Neural cell (in vitro differentiated cells): ENCODE measurements around the gene SH3RF2. TPM values are rescaled to one million over a fixed set of nuclear protein-coding genes. Genes with fewer than 3 reads are reported as not detected.

Experiments used
- H2AFZ ChIP-seq: fragments of 200-600, 300-800 bp; sonication (generic), shearing (Covaris generic); 2 replicates; pipeline ENCODE4 v1.6.0; 2014; ENCODE audit warnings: low read depth, mild to moderate bottlenecking, antibody characterized with exemption, low read length, moderate library complexity
- H3F3A ChIP-seq: fragments of 200-600 bp; shearing (Covaris generic); 2 replicates; pipeline ENCODE4 v1.6.1; 2016; ENCODE audit warnings: mild to moderate bottlenecking, moderate library complexity, mixed read lengths, antibody characterized with exemption, low read length; ENCODE audit not compliant: insufficient read depth, poor library complexity, severe bottlenecking
- H3K27ac ChIP-seq: fragments of 200-600, 300-800 bp; sonication (generic), shearing (Covaris generic); 2 replicates; pipeline ENCODE4 v1.5.1; 2014; ENCODE audit warnings: mild to moderate bottlenecking, low read length, moderate library complexity
- H3K27me3 ChIP-seq: fragments of 300-800, 200-600 bp; sonication (generic), shearing (Covaris generic); 2 replicates; pipeline ENCODE4 v1.6.0; 2014; ENCODE audit warnings: mild to moderate bottlenecking, low read depth, low read length, moderate library complexity; ENCODE audit not compliant: insufficient read depth
- H3K36me3 ChIP-seq: fragments of 300-800, 200-600 bp; sonication (generic), shearing (Covaris generic); 2 replicates; pipeline ENCODE4 v1.5.1; 2014; ENCODE audit warnings: mild to moderate bottlenecking, antibody characterized with exemption, low read length, moderate library complexity; ENCODE audit not compliant: insufficient read depth
- H3K4me2 ChIP-seq: fragments of 300-800, 200-600 bp; sonication (generic), shearing (Covaris generic); 2 replicates; pipeline ENCODE4 v1.6.0; 2014; ENCODE audit warnings: mild to moderate bottlenecking, low read length
- H3K4me3 ChIP-seq: fragments of 300-800, 200-600 bp; sonication (generic), shearing (Covaris generic); 2 replicates; pipeline ENCODE4 v1.5.1; 2014; ENCODE audit warnings: mild to moderate bottlenecking, low read length, moderate library complexity
- H3K79me2 ChIP-seq: fragments of 200-600 bp; shearing (Covaris generic); replicated peaks from 2 replicates; pipeline ENCODE4 v1.6.0; 2014; ENCODE audit warnings: mild to moderate bottlenecking, low read length, moderate library complexity; ENCODE audit not compliant: insufficient read depth
- H3K9ac ChIP-seq: fragments of 300-800, 200-600 bp; sonication (generic), shearing (Covaris generic); 2 replicates; pipeline ENCODE4 v1.6.1; 2016; ENCODE audit warnings: mild to moderate bottlenecking, low read length, mixed read lengths
- H3K9me2 ChIP-seq: fragments of 200-600 bp; shearing (Covaris generic); 2 replicates; pipeline ENCODE4 v1.6.1; 2016; ENCODE audit warnings: mild to moderate bottlenecking, low read length, mixed read lengths; ENCODE audit not compliant: insufficient read depth
- H3K9me3 ChIP-seq: fragments of 200-600, 300-800 bp; sonication (generic), shearing (Covaris generic); 2 replicates; pipeline ENCODE4 v1.6.1; 2016; ENCODE audit warnings: mild to moderate bottlenecking, mixed run types, low read length, moderate library complexity, mixed read lengths
- H4K20me1 ChIP-seq: fragments of 200-600 bp; shearing (Covaris generic); 2 replicates; pipeline ENCODE4 v1.6.1; 2016; ENCODE audit warnings: mild to moderate bottlenecking, mixed run types; ENCODE audit not compliant: insufficient read depth
- EP300 ChIP-seq: fragments of 450-650 bp; conservative IDR thresholded peaks from 2 replicates; pipeline ENCODE4 v1.6.1; 2014; ENCODE audit warnings: antibody characterized with exemption, mild to moderate bottlenecking, moderate library complexity; ENCODE audit not compliant: poor library complexity, severe bottlenecking
- EZH2 ChIP-seq: fragments of 200-600, 300-800 bp; shearing (Covaris generic), sonication (generic); IDR thresholded peaks from 2 replicates; pipeline ENCODE4 v1.6.1; 2014; ENCODE audit warnings: antibody characterized with exemption, low read length, borderline replicate concordance, mild to moderate bottlenecking; ENCODE audit not compliant: insufficient read depth, poor library complexity, severe bottlenecking
- MXI1 ChIP-seq: fragments of 450-650 bp; conservative IDR thresholded peaks from 2 replicates; pipeline ENCODE4 v1.6.1; 2014; ENCODE audit warnings: antibody characterized with exemption, mild to moderate bottlenecking; ENCODE audit not compliant: poor library complexity, severe bottlenecking
- POLR2AphosphoS5 ChIP-seq: IDR thresholded peaks from 2 replicates; pipeline ENCODE4 v1.6.1; 2012
- RAD21 ChIP-seq: fragments of 450-650 bp; conservative IDR thresholded peaks from 2 replicates; pipeline ENCODE4 v1.6.1; 2014; ENCODE audit warnings: antibody characterized with exemption, mild to moderate bottlenecking, moderate library complexity
- SMC3 ChIP-seq: fragments of 450-650 bp; conservative IDR thresholded peaks from 2 replicates; pipeline ENCODE4 v1.6.1; 2014; ENCODE audit warnings: antibody characterized with exemption, mild to moderate bottlenecking, moderate library complexity; ENCODE audit not compliant: poor library complexity
- TAF1 ChIP-seq: IDR thresholded peaks from 2 replicates; pipeline ENCODE4 v1.6.1; 2012; ENCODE audit warnings: low read depth
- polyA plus RNA-seq: library from polyadenylated mRNA; depleted of rRNA; stranded (reverse); fragments of >200 nt; gene quantifications from 2 replicates; pipeline ENCODE4 v1.2.3, GENCODE V29; 2014
- TF ChIP-seq, protein P1 (sequence below): IDR thresholded peaks from 2 replicates; pipeline ENCODE4 v1.6.1; 2012; ENCODE audit warnings: borderline replicate concordance
- TF ChIP-seq, protein P2 (sequence below): fragments of 450-650 bp; IDR thresholded peaks from 2 replicates; pipeline ENCODE4 v1.5.1; 2014; ENCODE audit warnings: antibody characterized with exemption, mild to moderate bottlenecking, moderate library complexity; ENCODE audit not compliant: poor library complexity, severe bottlenecking

Gene SH3RF2
- polyA plus RNA-seq, 1 donor from 2014 or later, result not detected

DNA sequence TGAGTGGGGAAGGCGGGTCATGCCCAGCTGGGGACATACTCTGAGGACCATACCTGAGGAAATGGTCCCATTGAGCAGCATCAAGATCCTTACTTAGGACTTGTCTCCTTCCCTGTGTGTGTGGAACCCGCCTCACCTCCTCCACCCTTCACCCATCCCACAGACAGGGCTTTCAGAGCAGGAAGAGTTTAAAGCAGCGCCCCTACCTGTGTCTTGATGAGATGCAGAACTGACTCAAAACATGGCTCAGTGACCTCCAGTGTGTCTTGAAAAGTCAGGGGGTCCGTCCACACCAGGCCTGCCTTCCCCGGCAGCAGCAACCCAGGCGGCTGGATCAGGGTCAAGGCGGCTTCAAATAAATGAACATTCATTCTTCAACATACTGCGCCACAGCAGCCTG, 130.6 kb downstream of the SH3RF2 start:
- Histone ChIP-seq H3K9me2 (no peaks in the 10 kb centered on the region), H3F3A (no peaks in the 10 kb centered on the region), H3K27me3 (no peaks in the 10 kb centered on the region), H2AFZ (no peak overlapping the region), H3K9me3 (no peaks in the 10 kb centered on the region), H3K27ac (no peak overlapping the region), H3K79me2 (no peaks in the 10 kb centered on the region), H3K9ac (no peak overlapping the region), H3K36me3 (no peaks in the 10 kb centered on the region), H3K4me3 (no peak overlapping the region), H3K4me2 (no peak overlapping the region), H4K20me1 (no peaks in the 10 kb centered on the region)
- TF ChIP-seq, protein P1, sequence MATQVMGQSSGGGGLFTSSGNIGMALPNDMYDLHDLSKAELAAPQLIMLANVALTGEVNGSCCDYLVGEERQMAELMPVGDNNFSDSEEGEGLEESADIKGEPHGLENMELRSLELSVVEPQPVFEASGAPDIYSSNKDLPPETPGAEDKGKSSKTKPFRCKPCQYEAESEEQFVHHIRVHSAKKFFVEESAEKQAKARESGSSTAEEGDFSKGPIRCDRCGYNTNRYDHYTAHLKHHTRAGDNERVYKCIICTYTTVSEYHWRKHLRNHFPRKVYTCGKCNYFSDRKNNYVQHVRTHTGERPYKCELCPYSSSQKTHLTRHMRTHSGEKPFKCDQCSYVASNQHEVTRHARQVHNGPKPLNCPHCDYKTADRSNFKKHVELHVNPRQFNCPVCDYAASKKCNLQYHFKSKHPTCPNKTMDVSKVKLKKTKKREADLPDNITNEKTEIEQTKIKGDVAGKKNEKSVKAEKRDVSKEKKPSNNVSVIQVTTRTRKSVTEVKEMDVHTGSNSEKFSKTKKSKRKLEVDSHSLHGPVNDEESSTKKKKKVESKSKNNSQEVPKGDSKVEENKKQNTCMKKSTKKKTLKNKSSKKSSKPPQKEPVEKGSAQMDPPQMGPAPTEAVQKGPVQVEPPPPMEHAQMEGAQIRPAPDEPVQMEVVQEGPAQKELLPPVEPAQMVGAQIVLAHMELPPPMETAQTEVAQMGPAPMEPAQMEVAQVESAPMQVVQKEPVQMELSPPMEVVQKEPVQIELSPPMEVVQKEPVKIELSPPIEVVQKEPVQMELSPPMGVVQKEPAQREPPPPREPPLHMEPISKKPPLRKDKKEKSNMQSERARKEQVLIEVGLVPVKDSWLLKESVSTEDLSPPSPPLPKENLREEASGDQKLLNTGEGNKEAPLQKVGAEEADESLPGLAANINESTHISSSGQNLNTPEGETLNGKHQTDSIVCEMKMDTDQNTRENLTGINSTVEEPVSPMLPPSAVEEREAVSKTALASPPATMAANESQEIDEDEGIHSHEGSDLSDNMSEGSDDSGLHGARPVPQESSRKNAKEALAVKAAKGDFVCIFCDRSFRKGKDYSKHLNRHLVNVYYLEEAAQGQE, result no peak
- TF ChIP-seq RAD21 (no peak), SMC3 (no peak), MXI1 (no peak), EZH2 (no peak), EP300 (no peak), POLR2AphosphoS5 (no peak), TAF1 (no peak)
- TF ChIP-seq, protein P2, sequence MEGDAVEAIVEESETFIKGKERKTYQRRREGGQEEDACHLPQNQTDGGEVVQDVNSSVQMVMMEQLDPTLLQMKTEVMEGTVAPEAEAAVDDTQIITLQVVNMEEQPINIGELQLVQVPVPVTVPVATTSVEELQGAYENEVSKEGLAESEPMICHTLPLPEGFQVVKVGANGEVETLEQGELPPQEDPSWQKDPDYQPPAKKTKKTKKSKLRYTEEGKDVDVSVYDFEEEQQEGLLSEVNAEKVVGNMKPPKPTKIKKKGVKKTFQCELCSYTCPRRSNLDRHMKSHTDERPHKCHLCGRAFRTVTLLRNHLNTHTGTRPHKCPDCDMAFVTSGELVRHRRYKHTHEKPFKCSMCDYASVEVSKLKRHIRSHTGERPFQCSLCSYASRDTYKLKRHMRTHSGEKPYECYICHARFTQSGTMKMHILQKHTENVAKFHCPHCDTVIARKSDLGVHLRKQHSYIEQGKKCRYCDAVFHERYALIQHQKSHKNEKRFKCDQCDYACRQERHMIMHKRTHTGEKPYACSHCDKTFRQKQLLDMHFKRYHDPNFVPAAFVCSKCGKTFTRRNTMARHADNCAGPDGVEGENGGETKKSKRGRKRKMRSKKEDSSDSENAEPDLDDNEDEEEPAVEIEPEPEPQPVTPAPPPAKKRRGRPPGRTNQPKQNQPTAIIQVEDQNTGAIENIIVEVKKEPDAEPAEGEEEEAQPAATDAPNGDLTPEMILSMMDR, result no peak

DNA sequence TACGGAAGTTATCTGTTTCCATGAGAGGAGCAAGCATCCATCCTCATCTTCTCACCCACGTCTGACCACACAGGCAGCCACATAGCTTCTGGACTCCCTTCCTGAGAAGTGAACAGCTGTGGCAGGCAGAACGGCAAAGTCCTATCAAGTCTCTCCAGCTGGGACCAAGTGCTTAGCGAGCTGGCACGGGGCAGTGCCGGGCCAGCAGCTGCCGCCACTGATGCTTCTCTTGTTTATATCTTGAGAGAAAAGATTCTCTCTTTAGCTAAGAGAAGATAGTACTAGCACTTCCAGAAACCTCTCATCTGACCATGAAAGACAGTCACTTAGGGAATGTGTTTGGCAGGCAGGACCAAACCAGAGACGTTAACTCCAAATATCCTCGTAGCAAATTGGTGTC, 131.8 kb downstream of the SH3RF2 start:
- no peak overlapping the region for H3K9ac ChIP-seq
- H3K9me2 ChIP-seq, result no peaks in the 10 kb centered on the region
- no peak overlapping the region for H3K4me2 ChIP-seq
- H3K79me2 ChIP-seq, result no peaks in the 10 kb centered on the region
- no peaks in the 10 kb centered on the region for H4K20me1 ChIP-seq
- no peak overlapping the region for H2AFZ ChIP-seq
- H3K27me3 ChIP-seq, result no peaks in the 10 kb centered on the region
- no peaks in the 10 kb centered on the region for H3F3A ChIP-seq
- no peaks in the 10 kb centered on the region for H3K9me3 ChIP-seq
- TF ChIP-seq MXI1 (no peak), RAD21 (no peak), EP300 (no peak), EZH2 (no peak), TAF1 (no peak), POLR2AphosphoS5 (no peak), SMC3 (no peak)
- TF ChIP-seq, protein P2, result no peak
- TF ChIP-seq, protein P1, result no peak
- no peak overlapping the region for H3K4me3 ChIP-seq
- no peak overlapping the region for H3K27ac ChIP-seq
- no peaks in the 10 kb centered on the region for H3K36me3 ChIP-seq
